Measurements from ENCODE around the gene PNLIPRP1. TPM values are rescaled to one million over a fixed set of nuclear protein-coding genes. Genes with fewer than 3 reads are reported as not detected.

PNLIPRP1 gene
- total and polyA plus RNA-seq, 2 donors (not counting 1 experiment from before 2014, with no cell fraction given): not detected

GRCh38 chr10:116657863-116658551 lies 67.2 kb downstream of the PNLIPRP1 start:
- no peak overlapping the region for H2AFZ ChIP-seq (ENCODE audit: low read length)
- no peaks in the 10 kb centered on the region for H3K4me1 ChIP-seq (ENCODE audit: control insufficient read depth, extremely low read depth, insufficient read depth, low read length)
- no peaks in the 10 kb centered on the region for H4K20me1 ChIP-seq (ENCODE audit: control insufficient read depth, extremely low read depth, insufficient read depth, low read length)
- no peaks in the 10 kb centered on the region for H3K27me3 ChIP-seq (ENCODE audit: control insufficient read depth, insufficient read depth, low read length)
- no peak overlapping the region for H3K9ac ChIP-seq (ENCODE audit: insufficient read depth, low read length)
- no peaks in the 10 kb centered on the region for H3K9me3 ChIP-seq (ENCODE audit: control insufficient read depth, insufficient read depth, low read depth, low read length)
- no peak for DNase-seq (ENCODE audit: low read depth in 2 of 2)
- H3K79me2 ChIP-seq (ENCODE audit: control insufficient read depth, insufficient read depth, low read length): no peaks in the 10 kb centered on the region
- TF ChIP-seq CTCF (conservative IDR thresholded peaks at IDR 0.05 in 1 of 2, IDR thresholded peaks at IDR 0.05 in 1 of 2; ENCODE audit: low read depth in 1 of 2, low read length in 2 of 2): no peak
- TF ChIP-seq EZH2 (IDR thresholded peaks at IDR 0.05; ENCODE audit: low read length, missing control alignments): no peak
- H3K27ac ChIP-seq (ENCODE audit: insufficient read depth, low read length): no peak overlapping the region
- H3K4me2 ChIP-seq (ENCODE audit: extremely low read depth, insufficient read depth, low read length): no peak overlapping the region
- no peaks in the 10 kb centered on the region for H3K36me3 ChIP-seq (ENCODE audit: control insufficient read depth, insufficient read depth, low read length)
- H3K4me3 ChIP-seq (replicated peaks in 1 of 4; ENCODE audit: control extremely low read depth in 1 of 4, insufficient read depth in 1 of 4, low read depth in 3 of 4, low read length in 4 of 4): no peak overlapping the region

Other genes starting within 250 kb of the PNLIPRP1 start
- gene PNLIPRP3, start 163.1 kb upstream of the PNLIPRP1 start, total RNA-seq: not detected in 2 replicates
- gene PNLIPRP3, start 163.1 kb upstream of the PNLIPRP1 start, polyA plus RNA-seq: not detected in 2 replicates
- not detected in 2 replicates for gene PNLIP, start 45.0 kb upstream of the PNLIPRP1 start, total RNA-seq
- not detected in 2 replicates for gene PNLIP, start 45.0 kb upstream of the PNLIPRP1 start, polyA plus RNA-seq
- not detected in 2 replicates for gene PNLIPRP2, start 30.0 kb downstream of the PNLIPRP1 start, total RNA-seq
- gene PNLIPRP2, start 30.0 kb downstream of the PNLIPRP1 start, polyA plus RNA-seq: not detected in 2 replicates
- gene HSPA12A, start 151.6 kb downstream of the PNLIPRP1 start, total RNA-seq: 9.5 and 15.7 TPM in 2 replicates
- 14.4 and 16.9 TPM in 2 replicates for gene HSPA12A, start 151.6 kb downstream of the PNLIPRP1 start, polyA plus RNA-seq